Aortic smooth muscle cell (primary cell): ENCODE results near the gene MSL1. TPM values are rescaled to one million over a fixed set of nuclear protein-coding genes. Genes with fewer than 3 reads are reported as not detected.

Experiments
- total RNA-seq: library from RNA; depleted of rRNA; stranded (reverse); fragments of >200 nt; gene quantifications from 2 replicates; pipeline ENCODE4 v1.2.3, GENCODE V29; 2014

The MSL1 gene
- 36.6 and 38.4 TPM in 2 replicates for total RNA-seq

GRCh38 chr17:40121181-40122135 is at the start of gene MSL1:
Gene MSL1 (plus strand): TSS chr17:40121971. CDS start chr17:40122613, 642 bp downstream.

GRCh38 chr17:40100419-40100668 is 21.4 kb upstream of the MSL1 start, which contains the start of gene NR1D1:
Gene NR1D1 (minus strand): TSS chr17:40100589. CDS start chr17:40100094, 495 bp downstream.

GRCh38 chr17:40177275-40177874 is 55.6 kb downstream of the MSL1 start, which contains the start of gene RAPGEFL1:
Gene RAPGEFL1 (plus strand): TSS chr17:40177470. CDS start chr17:40177862, 392 bp downstream.

Other genes starting within 250 kb of the MSL1 start
- gene GSDMB, start 203.3 kb upstream of the MSL1 start, total RNA-seq, result 6.7 and 9.4 TPM in 2 replicates
- gene ORMDL3, start 194.4 kb upstream of the MSL1 start, total RNA-seq, result 94.8 and 98.3 TPM in 2 replicates
- not detected in 2 replicates for gene LRRC3C, start 194.2 kb upstream of the MSL1 start, total RNA-seq
- gene GSDMA, start 159.0 kb upstream of the MSL1 start, total RNA-seq, result not detected in 2 replicates
- gene PSMD3, start 141.2 kb upstream of the MSL1 start, total RNA-seq, result 73.2 and 87.1 TPM in 2 replicates
- gene CSF3, start 106.5 kb upstream of the MSL1 start, total RNA-seq, result not detected in 2 replicates
- gene MED24, start 67.6 kb upstream of the MSL1 start, total RNA-seq, result 23.3 and 25.6 TPM in 2 replicates
- 21.1 and 28.8 TPM in 2 replicates for gene THRA, start 59.0 kb upstream of the MSL1 start, total RNA-seq
- gene NR1D1, start 21.4 kb upstream of the MSL1 start, total RNA-seq, result 2.9 and 3.9 TPM in 2 replicates
- gene CASC3, start 18.6 kb downstream of the MSL1 start, total RNA-seq, result 27.3 and 29.6 TPM in 2 replicates
- 0.40 and 0.75 TPM in 2 replicates for gene RAPGEFL1, start 55.5 kb downstream of the MSL1 start, total RNA-seq
- 5.3 and 7.6 TPM in 2 replicates for gene WIPF2, start 97.3 kb downstream of the MSL1 start, total RNA-seq
- 9.5 and 20.2 TPM in 2 replicates for gene CDC6, start 165.9 kb downstream of the MSL1 start, total RNA-seq
- 13.9 and 16.4 TPM in 2 replicates for gene RARA, start 187.2 kb downstream of the MSL1 start, total RNA-seq
- 0.37 and 2.0 TPM in 2 replicates for gene GJD3, start 242.8 kb downstream of the MSL1 start, total RNA-seq